HepG2 (cell line): ENCODE results near the gene CFAP70. TPM values are rescaled to one million over a fixed set of nuclear protein-coding genes. Genes with fewer than 3 reads are reported as not detected.

Experiments used
- ATAC-seq: fragments of 200-7000 bp; cut with Tn5 transposase; 3 replicates; pipeline ENCODE4 v1.9.1; 2020; ENCODE audit warnings: mild to moderate bottlenecking, moderate library complexity
- BruUV-seq: library from RNA; stranded (reverse); fragments of 400-500 nt; replicated peaks from 2 replicates; lab custom pipeline; 2021; lab: Mats Ljungman, UMichigan
- CTCF ChIA-PET: fragments of 300-600 bp; formaldehyde crosslinking; extraction: SDS; loops from one replicate; lab custom pipeline; 2021; ENCODE audit warnings: low total read pairs, inconsistent platforms, low intra/inter-chr PET ratio; lab: Yijun Ruan, JAX
- POLR2A ChIA-PET: fragments of 350-600 bp; sonication (Branson Sonifier 250); formaldehyde crosslinking; loops from one replicate; lab custom pipeline; 2020; ENCODE audit warnings: antibody characterized with exemption, inconsistent platforms; lab: Yijun Ruan, JAX
- DNase-seq: peaks from one replicate; pipeline ENCODE4 v3.0.0-alpha.2; 2015; ENCODE audit warnings: low spot score
- FAIRE-seq: peaks from 3 replicates; lab custom pipeline; 2011; peaks lifted over from hg19 to GRCh38; lab: Jason Lieb, UNC
- H2AFZ ChIP-seq: one replicate; pipeline ENCODE4 v1.6.1; 2011; ENCODE audit warnings: low read length, inconsistent platforms
- H3K27ac ChIP-seq: fragments of 300-600 bp; 3 replicates; pipeline ENCODE4 v1.8.0; 2011; ENCODE audit warnings: mixed run types, mild to moderate bottlenecking, mixed read lengths, low read length, inconsistent platforms; ENCODE audit not compliant: insufficient read depth; ENCODE audit errors: extremely low read length
- H3K27me3 ChIP-seq, 2 experiments: fragments of 200-600 bp in 1 of 2; 2 replicates in 1 of 2; 3 replicates in 1 of 2; pipeline versions ENCODE4 v1.6.0 to v1.8.0; 2011; ENCODE audit warnings: low read length in 2 of 2, mild to moderate bottlenecking in 2 of 2, moderate library complexity in 2 of 2, inconsistent platforms in 1 of 2; ENCODE audit not compliant: insufficient read depth in 2 of 2, control insufficient read depth in 1 of 2
- H3K36me3 ChIP-seq, 2 experiments: fragments of 200-600 bp in 1 of 2; replicated peaks in 1 of 2; 2 replicates in 1 of 2; 3 replicates in 1 of 2; pipeline versions ENCODE4 v1.5.1 to v1.8.0; 2011; ENCODE audit warnings: low read length in 2 of 2, inconsistent platforms in 1 of 2; ENCODE audit not compliant: insufficient read depth in 2 of 2, control insufficient read depth in 1 of 2
- H3K4me1 ChIP-seq: 2 replicates; pipeline ENCODE4 v1.5.1; 2012; ENCODE audit warnings: low read length, inconsistent platforms; ENCODE audit not compliant: insufficient read depth
- H3K4me2 ChIP-seq: 2 replicates; pipeline ENCODE4 v1.6.0; 2011; ENCODE audit warnings: low read depth, low read length, inconsistent platforms
- H3K4me3 ChIP-seq, 3 experiments: fragments of 200-600 bp in 1 of 3; sonication (generic), shearing (Covaris generic) in 1 of 3; replicated peaks in 1 of 3; 2 replicates each; pipeline ENCODE4 v1.5.1; 2011 to 2016; ENCODE audit warnings: low read length in 3 of 3, inconsistent platforms in 2 of 3, low read depth in 2 of 3, mild to moderate bottlenecking in 2 of 3, control low read depth in 1 of 3, mixed read lengths in 1 of 3; ENCODE audit not compliant: insufficient read depth in 1 of 3
- H3K79me2 ChIP-seq: one replicate; pipeline ENCODE4 v1.6.1; 2011; ENCODE audit warnings: low read length, inconsistent platforms; ENCODE audit not compliant: insufficient read depth
- H3K9ac ChIP-seq: 2 replicates; pipeline ENCODE4 v1.6.0; 2011; ENCODE audit warnings: mild to moderate bottlenecking, low read depth, low read length, inconsistent platforms; ENCODE audit not compliant: insufficient read depth
- H3K9me3 ChIP-seq: 2 replicates; pipeline ENCODE4 v1.5.1; 2012; ENCODE audit warnings: mild to moderate bottlenecking, low read length
- H4K20me1 ChIP-seq: 2 replicates; pipeline ENCODE4 v1.6.0; 2011; ENCODE audit warnings: inconsistent platforms, mild to moderate bottlenecking, low read length, moderate library complexity; ENCODE audit not compliant: insufficient read depth
- CBFB ChIP-seq: sonication (generic); formaldehyde crosslinking; IDR thresholded peaks from 2 replicates; pipeline ENCODE4 v1.4.0; 2020; ENCODE audit warnings: missing genetic modification reagents
- CHCHD3 ChIP-seq: sonication (generic); formaldehyde crosslinking; IDR thresholded peaks from 2 replicates; pipeline ENCODE4 v1.8.0; 2022; ENCODE audit warnings: mild to moderate bottlenecking, missing genetic modification reagents, moderate library complexity
- GMEB2 ChIP-seq: IDR thresholded peaks from 2 replicates; pipeline ENCODE4 v1.6.1; 2016; ENCODE audit warnings: missing biosample characterization, missing genetic modification reagents, low read depth
- GPBP1L1 ChIP-seq: sonication (generic); formaldehyde crosslinking; IDR thresholded peaks from 2 replicates; pipeline ENCODE4 v1.5.0; 2020; ENCODE audit warnings: mild to moderate bottlenecking, missing genetic modification reagents
- MTERF4 ChIP-seq: sonication (generic); formaldehyde crosslinking; IDR thresholded peaks from 2 replicates; pipeline ENCODE4 v1.8.0; 2023; ENCODE audit warnings: mild to moderate bottlenecking, missing genetic modification reagents
- MTF2 ChIP-seq: sonication (generic); formaldehyde crosslinking; IDR thresholded peaks from 2 replicates; pipeline ENCODE4 v1.5.0; 2020; ENCODE audit warnings: missing genetic modification reagents, borderline replicate concordance
- MYPOP ChIP-seq: sonication (generic); formaldehyde crosslinking; IDR thresholded peaks from 2 replicates; pipeline ENCODE4 v1.8.1; 2023; ENCODE audit warnings: mild to moderate bottlenecking, moderate library complexity, missing genetic modification reagents
- NFYB ChIP-seq: sonication (generic); formaldehyde crosslinking; IDR thresholded peaks from 2 replicates; pipeline ENCODE4 v1.4.0; 2020; ENCODE audit warnings: missing genetic modification reagents
- NR0B2 ChIP-seq: sonication (generic); formaldehyde crosslinking; IDR thresholded peaks from 2 replicates; pipeline ENCODE4 v1.4.0; 2020; ENCODE audit warnings: mild to moderate bottlenecking, missing genetic modification reagents
- PHB2 ChIP-seq: fragments of 450-650 bp; IDR thresholded peaks from 2 replicates; pipeline ENCODE4 v1.6.1; 2018; ENCODE audit not compliant: partially characterized antibody
- SPEN ChIP-seq: sonication (generic); formaldehyde crosslinking; IDR thresholded peaks from 2 replicates; pipeline ENCODE4 v1.5.1; 2020; ENCODE audit warnings: low read depth, mild to moderate bottlenecking, missing genetic modification reagents
- TOPORS ChIP-seq: sonication (generic); formaldehyde crosslinking; IDR thresholded peaks from 2 replicates; pipeline ENCODE4 v1.8.0; 2023; ENCODE audit warnings: mild to moderate bottlenecking, missing genetic modification reagents
- ZNF121 ChIP-seq: sonication (generic); formaldehyde crosslinking; IDR thresholded peaks from 2 replicates; pipeline ENCODE4 v1.5.0; 2020; ENCODE audit warnings: mild to moderate bottlenecking, missing genetic modification reagents
- ZNF207 ChIP-seq: fragments of 450-650 bp; IDR thresholded peaks from 2 replicates; pipeline ENCODE4 v1.6.1; 2016; ENCODE audit warnings: antibody characterized with exemption, borderline replicate concordance
- ZNF280D ChIP-seq: sonication (generic); formaldehyde crosslinking; IDR thresholded peaks from 2 replicates; pipeline ENCODE4 v1.5.1; 2020; ENCODE audit warnings: mild to moderate bottlenecking, missing genetic modification reagents
- ZNF709 ChIP-seq: sonication (generic); formaldehyde crosslinking; IDR thresholded peaks from 2 replicates; pipeline ENCODE4 v1.5.0; 2020; ENCODE audit warnings: mild to moderate bottlenecking, missing genetic modification reagents
- ZNF773 ChIP-seq: sonication (generic); formaldehyde crosslinking; IDR thresholded peaks from 2 replicates; pipeline ENCODE4 v1.4.0; 2020; ENCODE audit warnings: missing genetic modification reagents, borderline replicate concordance
- ZNF850 ChIP-seq: sonication (generic); formaldehyde crosslinking; conservative IDR thresholded peaks from 2 replicates; pipeline ENCODE4 v1.9.0; 2021; ENCODE audit warnings: mild to moderate bottlenecking, missing genetic modification reagents
- WGBS: methylation state at CpG from one replicate; pipeline ENCODE4 v1.1.6; 2017; ENCODE audit warnings: low lambda C conversion rate; 5-methylcytosine and 5-hydroxymethylcytosine counted together
- in situ Hi-C: cut with HindIII; loops from 2 replicates; pipeline ENCODE4 v1.10.0; 2017; ENCODE audit warnings: low pct_unique_long_range_greater_than_20kb; ENCODE audit not compliant: extremely low pct_ligation_motif_present
- intact Hi-C: fragments of 100-400 bp; cut with micrococcal nuclease; formaldehyde crosslinking; loops from one replicate; pipeline ENCODE4 v1.10.0; 2022; ENCODE audit not compliant: unreplicated experiment
- polyA plus RNA-seq, 8 experiments: library from polyadenylated mRNA; depleted of rRNA in 3 of 8; stranded (reverse) in 7 of 8; unstranded in 1 of 8; fragments of >200 nt; fragmentation: Illumina TruSeq in 4 of 8; extraction: Trizol in 4 of 8; gene quantifications; 2 replicates each; pipeline versions ENCODE4 v1.2.1 to v1.2.3, GENCODE V29; 2011 to 2016; ENCODE audit warnings: low read depth in 4 of 8, missing spikeins in 1 of 8, mixed read lengths in 1 of 8; ENCODE audit not compliant: insufficient read depth in 1 of 8
- total RNA-seq, 5 experiments: library from RNA; depleted of rRNA; stranded (reverse); fragments of >200 nt; fragmentation: Illumina TruSeq; extraction: Trizol; gene quantifications; 2 replicates each; pipeline ENCODE4 v1.2.3, GENCODE V29; 2016; ENCODE audit warnings: low read depth in 1 of 5

Gene CFAP70
- total and polyA plus RNA-seq, 2 of the 13 experiments (the other 11 are each of a cell fraction or from before 2014, with no cell fraction given) = 0.27 to 0.38 TPM

GRCh38 chr10:73404690-73405089 is 46.0 kb upstream of the CFAP70 start:
- in situ Hi-C loops (no loop called here), intact Hi-C loops (no loop called here)
- H3K27ac ChIP-seq = no peak overlapping the region
- ChIA-PET POLR2A (no interaction called here), CTCF (no interaction called here)
- no peak overlapping the region for H2AFZ ChIP-seq
- no peak overlapping the region for H3K4me2 ChIP-seq
- DNase-seq = no peak
- peaks cover 10% of the 10 kb centered on the region for H3K4me1 ChIP-seq
- H3K27me3 ChIP-seq = no peaks in the 10 kb centered on the region
- H3K4me3 ChIP-seq = no peak overlapping the region
- H3K36me3 ChIP-seq = peaks cover 0 to 10% of the 10 kb centered on the region in 2 experiments; a peak in 1 of 5 replicates
- no peak overlapping the region for H3K9ac ChIP-seq
- 98% methylated on average over 9 of the region's 9 CpGs for WGBS
- peaks cover 83% of the 10 kb centered on the region for H3K79me2 ChIP-seq
- BruUV-seq = no TSS peak
- no peaks in the 10 kb centered on the region for H3K9me3 ChIP-seq
- H4K20me1 ChIP-seq = peaks cover 18% of the 10 kb centered on the region
- FAIRE-seq = no peak
- ATAC-seq = no peak
- TF ChIP-seq ZNF709 (CRISPR knock-in tag) = no peak
- TF ChIP-seq MTF2 (CRISPR knock-in tag) = no peak
- no peak for TF ChIP-seq GMEB2 (CRISPR knock-in tag)
- no peak for TF ChIP-seq NR0B2 (CRISPR knock-in tag)
- TF ChIP-seq ZNF850 (CRISPR knock-in tag) = no peak
- no peak for TF ChIP-seq CHCHD3 (CRISPR knock-in tag)
- TF ChIP-seq PHB2 = no peak
- TF ChIP-seq GPBP1L1 (CRISPR knock-in tag) = no peak
- no peak for TF ChIP-seq ZNF280D (CRISPR knock-in tag)
- TF ChIP-seq TOPORS = no peak
- TF ChIP-seq ZNF207 = no peak
- no peak for TF ChIP-seq NFYB (CRISPR knock-in tag)
- no peak for TF ChIP-seq MTERF4
- TF ChIP-seq CBFB (CRISPR knock-in tag) = no peak
- TF ChIP-seq SPEN (CRISPR knock-in tag) = no peak
- no peak for TF ChIP-seq ZNF121 (CRISPR knock-in tag)
- no peak for TF ChIP-seq MYPOP (CRISPR knock-in tag)
- TF ChIP-seq ZNF773 (CRISPR knock-in tag) = no peak
